Tibial nerve (tissue), 3 donors: Measurements from ENCODE around the gene MRPL27.
"Not testable (repeated sequence)": the region's sequence is repeated elsewhere in the genome, so short reads cannot be mapped to it uniquely, and the experiment has no call there.

Experiments used
- POLR2A ChIP-seq, 2 donors: fragments of 450-650 bp; IDR thresholded peaks; one replicate each; pipeline ENCODE4 v1.6.1; 2017; ENCODE audit warnings: antibody characterized with exemption in 2 of 2, mild to moderate bottlenecking in 2 of 2, moderate library complexity in 2 of 2
- TF ChIP-seq, protein P1 (sequence below), 5 experiments: fragments of 200-600 bp in 3 of 5; fragments of 450-650 bp in 2 of 5; sonication (generic) in 3 of 5; IDR thresholded peaks; one replicate each; pipeline ENCODE4 v1.5.1; 2016 to 2019; ENCODE audit warnings: antibody characterized with exemption in 5 of 5, mild to moderate bottlenecking in 3 of 5, moderate library complexity in 2 of 5

DNA sequence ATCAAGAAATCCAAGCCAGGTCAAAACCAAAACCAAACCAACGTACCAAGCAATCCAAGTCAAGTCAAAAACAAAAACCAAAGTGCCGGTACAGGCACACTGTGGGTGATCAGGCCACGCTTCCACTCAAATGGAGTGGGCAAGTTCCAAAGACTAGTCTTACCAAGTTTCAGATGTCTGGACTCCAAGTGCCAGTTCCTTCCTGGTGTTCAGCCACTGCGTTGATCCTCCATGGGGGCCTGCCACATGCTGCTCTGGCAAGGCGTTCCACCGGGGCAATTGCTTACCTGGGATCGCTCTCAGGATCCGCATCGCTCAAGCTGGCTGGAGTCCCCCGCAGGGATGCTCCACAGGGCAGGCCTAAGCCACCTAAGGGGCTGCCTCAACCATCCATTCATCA lies 46.6 kb upstream of the MRPL27 start:
- TF ChIP-seq POLR2A (IDR thresholded peaks at IDR 0.05): not testable (repeated sequence)
- TF ChIP-seq, protein P1, sequence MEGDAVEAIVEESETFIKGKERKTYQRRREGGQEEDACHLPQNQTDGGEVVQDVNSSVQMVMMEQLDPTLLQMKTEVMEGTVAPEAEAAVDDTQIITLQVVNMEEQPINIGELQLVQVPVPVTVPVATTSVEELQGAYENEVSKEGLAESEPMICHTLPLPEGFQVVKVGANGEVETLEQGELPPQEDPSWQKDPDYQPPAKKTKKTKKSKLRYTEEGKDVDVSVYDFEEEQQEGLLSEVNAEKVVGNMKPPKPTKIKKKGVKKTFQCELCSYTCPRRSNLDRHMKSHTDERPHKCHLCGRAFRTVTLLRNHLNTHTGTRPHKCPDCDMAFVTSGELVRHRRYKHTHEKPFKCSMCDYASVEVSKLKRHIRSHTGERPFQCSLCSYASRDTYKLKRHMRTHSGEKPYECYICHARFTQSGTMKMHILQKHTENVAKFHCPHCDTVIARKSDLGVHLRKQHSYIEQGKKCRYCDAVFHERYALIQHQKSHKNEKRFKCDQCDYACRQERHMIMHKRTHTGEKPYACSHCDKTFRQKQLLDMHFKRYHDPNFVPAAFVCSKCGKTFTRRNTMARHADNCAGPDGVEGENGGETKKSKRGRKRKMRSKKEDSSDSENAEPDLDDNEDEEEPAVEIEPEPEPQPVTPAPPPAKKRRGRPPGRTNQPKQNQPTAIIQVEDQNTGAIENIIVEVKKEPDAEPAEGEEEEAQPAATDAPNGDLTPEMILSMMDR (IDR thresholded peaks at IDR 0.05): not testable (repeated sequence)
